Breast epithelium (tissue), 3 donors: Measurements from ENCODE around the gene SYNE1.

Experiments used
- POLR2A ChIP-seq: fragments of 450-650 bp; IDR thresholded peaks from one replicate; pipeline ENCODE4 v1.6.1; 2016; ENCODE audit warnings: antibody characterized with exemption, mild to moderate bottlenecking, moderate library complexity
- TF ChIP-seq, protein P1 (sequence below), 3 donors: fragments of 450-650 bp; IDR thresholded peaks; one replicate each; pipeline ENCODE4 v1.5.1; 2016 to 2017; ENCODE audit warnings: antibody characterized with exemption in 3 of 3, mild to moderate bottlenecking in 3 of 3, moderate library complexity in 3 of 3

DNA sequence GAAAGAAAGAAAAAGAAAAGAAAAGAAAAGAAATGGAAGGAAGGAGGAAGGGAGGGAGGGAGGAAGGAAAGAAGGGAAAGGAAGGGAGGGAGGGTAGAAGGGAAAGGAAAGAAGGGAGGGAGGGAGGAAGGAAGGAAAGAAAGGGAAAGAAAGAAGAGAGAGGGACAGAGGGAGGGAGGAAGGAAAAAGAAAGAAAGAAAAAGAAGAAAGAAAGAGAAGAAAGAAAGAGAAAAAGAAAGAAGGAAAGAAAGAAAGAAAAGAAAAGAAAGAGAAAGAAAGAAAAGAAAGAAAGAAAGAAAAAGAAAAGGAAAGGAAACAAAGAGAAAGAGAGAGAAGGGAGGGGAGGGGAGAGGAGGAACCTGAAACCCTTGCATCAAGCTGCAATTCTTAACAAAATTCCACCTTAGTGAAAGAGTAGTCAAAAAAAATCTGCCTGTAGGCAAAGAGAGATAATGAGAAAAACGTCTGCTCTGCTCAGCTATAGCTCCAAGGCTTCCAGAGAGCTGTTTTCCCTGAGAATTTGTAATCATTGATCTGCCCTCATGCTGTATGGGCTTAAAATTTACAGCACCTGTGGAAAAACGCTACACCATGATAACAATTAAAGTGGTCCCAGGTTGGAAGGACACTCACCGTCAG lies 43.8 kb upstream of the SYNE1 start:
- no peak for TF ChIP-seq POLR2A
- TF ChIP-seq, protein P1, sequence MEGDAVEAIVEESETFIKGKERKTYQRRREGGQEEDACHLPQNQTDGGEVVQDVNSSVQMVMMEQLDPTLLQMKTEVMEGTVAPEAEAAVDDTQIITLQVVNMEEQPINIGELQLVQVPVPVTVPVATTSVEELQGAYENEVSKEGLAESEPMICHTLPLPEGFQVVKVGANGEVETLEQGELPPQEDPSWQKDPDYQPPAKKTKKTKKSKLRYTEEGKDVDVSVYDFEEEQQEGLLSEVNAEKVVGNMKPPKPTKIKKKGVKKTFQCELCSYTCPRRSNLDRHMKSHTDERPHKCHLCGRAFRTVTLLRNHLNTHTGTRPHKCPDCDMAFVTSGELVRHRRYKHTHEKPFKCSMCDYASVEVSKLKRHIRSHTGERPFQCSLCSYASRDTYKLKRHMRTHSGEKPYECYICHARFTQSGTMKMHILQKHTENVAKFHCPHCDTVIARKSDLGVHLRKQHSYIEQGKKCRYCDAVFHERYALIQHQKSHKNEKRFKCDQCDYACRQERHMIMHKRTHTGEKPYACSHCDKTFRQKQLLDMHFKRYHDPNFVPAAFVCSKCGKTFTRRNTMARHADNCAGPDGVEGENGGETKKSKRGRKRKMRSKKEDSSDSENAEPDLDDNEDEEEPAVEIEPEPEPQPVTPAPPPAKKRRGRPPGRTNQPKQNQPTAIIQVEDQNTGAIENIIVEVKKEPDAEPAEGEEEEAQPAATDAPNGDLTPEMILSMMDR (IDR thresholded peaks at IDR 0.05) = no peak
